ENCODE data around the gene ENPEP.

- TF ChIP-seq, protein P1, sequence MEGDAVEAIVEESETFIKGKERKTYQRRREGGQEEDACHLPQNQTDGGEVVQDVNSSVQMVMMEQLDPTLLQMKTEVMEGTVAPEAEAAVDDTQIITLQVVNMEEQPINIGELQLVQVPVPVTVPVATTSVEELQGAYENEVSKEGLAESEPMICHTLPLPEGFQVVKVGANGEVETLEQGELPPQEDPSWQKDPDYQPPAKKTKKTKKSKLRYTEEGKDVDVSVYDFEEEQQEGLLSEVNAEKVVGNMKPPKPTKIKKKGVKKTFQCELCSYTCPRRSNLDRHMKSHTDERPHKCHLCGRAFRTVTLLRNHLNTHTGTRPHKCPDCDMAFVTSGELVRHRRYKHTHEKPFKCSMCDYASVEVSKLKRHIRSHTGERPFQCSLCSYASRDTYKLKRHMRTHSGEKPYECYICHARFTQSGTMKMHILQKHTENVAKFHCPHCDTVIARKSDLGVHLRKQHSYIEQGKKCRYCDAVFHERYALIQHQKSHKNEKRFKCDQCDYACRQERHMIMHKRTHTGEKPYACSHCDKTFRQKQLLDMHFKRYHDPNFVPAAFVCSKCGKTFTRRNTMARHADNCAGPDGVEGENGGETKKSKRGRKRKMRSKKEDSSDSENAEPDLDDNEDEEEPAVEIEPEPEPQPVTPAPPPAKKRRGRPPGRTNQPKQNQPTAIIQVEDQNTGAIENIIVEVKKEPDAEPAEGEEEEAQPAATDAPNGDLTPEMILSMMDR (IDR thresholded peaks at IDR 0.05; ENCODE audit: low read depth, low read length, missing input control), result no peak
- no peak for TF ChIP-seq RAD21 (IDR thresholded peaks at IDR 0.05)
- no peak for TF ChIP-seq TAF1 (conservative IDR thresholded peaks at IDR 0.05)
- TF ChIP-seq, protein P2, sequence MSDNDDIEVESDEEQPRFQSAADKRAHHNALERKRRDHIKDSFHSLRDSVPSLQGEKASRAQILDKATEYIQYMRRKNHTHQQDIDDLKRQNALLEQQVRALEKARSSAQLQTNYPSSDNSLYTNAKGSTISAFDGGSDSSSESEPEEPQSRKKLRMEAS (IDR thresholded peaks at IDR 0.05), result no peak
- TF ChIP-seq GABPA (IDR thresholded peaks at IDR 0.05 in 1 of 2, conservative IDR thresholded peaks at IDR 0.05 in 1 of 2), result no peak
- no peak for TF ChIP-seq SP1 (IDR thresholded peaks at IDR 0.05)
- no peak for TF ChIP-seq JUND (IDR thresholded peaks at IDR 0.05)
- no peak for TF ChIP-seq YY1 (IDR thresholded peaks at IDR 0.05)
- no peak for TF ChIP-seq HNF4A (conservative IDR thresholded peaks at IDR 0.05)
Observed at GRCh38 chr4:110550260-110550659, 74.3 kb downstream of the ENPEP start.
